ENCODE measurements around the gene DGKH. TPM values are rescaled to one million over a fixed set of nuclear protein-coding genes. Genes with fewer than 3 reads are reported as not detected.

Gene DGKH
- total RNA-seq, 4 donors from 2014 or later, result 5.7 to 24.0 (median 15.0) TPM

DNA sequence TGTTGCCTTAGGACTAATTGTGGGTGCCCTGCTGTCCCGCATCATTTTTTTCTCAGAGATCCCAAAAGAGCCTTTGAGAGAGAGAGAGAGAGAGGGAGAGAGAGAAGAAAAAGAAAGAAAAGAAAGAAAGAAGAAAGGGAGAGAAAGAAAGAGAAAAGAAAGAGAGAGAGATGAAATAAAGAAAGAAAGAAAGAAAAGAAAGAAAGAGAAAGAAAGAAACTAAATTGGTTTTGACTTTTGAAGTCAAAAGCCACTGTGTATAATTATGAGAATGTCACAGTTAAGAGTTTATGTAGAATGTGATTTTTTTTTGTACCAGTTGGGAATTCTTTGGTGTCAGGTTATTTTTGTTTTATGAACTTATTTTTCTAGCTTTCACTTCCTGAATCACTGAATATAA, 180.1 kb downstream of the DGKH start:
- Histone ChIP-seq H3K27me3 (no peaks in the 10 kb centered on the region), H3K36me3 (peaks cover 0 to 71% (median 0%) of the 10 kb centered on the region in 3 donors), H3K4me3 (no peak overlapping the region), H3K4me1 (no peaks in the 10 kb centered on the region), H3K9me3 (no peaks in the 10 kb centered on the region), H3K27ac (no peak overlapping the region)
- TF ChIP-seq, protein P1, sequence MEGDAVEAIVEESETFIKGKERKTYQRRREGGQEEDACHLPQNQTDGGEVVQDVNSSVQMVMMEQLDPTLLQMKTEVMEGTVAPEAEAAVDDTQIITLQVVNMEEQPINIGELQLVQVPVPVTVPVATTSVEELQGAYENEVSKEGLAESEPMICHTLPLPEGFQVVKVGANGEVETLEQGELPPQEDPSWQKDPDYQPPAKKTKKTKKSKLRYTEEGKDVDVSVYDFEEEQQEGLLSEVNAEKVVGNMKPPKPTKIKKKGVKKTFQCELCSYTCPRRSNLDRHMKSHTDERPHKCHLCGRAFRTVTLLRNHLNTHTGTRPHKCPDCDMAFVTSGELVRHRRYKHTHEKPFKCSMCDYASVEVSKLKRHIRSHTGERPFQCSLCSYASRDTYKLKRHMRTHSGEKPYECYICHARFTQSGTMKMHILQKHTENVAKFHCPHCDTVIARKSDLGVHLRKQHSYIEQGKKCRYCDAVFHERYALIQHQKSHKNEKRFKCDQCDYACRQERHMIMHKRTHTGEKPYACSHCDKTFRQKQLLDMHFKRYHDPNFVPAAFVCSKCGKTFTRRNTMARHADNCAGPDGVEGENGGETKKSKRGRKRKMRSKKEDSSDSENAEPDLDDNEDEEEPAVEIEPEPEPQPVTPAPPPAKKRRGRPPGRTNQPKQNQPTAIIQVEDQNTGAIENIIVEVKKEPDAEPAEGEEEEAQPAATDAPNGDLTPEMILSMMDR (IDR thresholded peaks at IDR 0.05), result no peak
- TF ChIP-seq POLR2A (IDR thresholded peaks at IDR 0.05), result no peak
- no peak for DNase-seq
- intact Hi-C loops (cut with DNase I), result no loop called here
- WGBS, 2 donors, result 88 to 95% methylated on average over 1 of the region's 1 CpG

DNA sequence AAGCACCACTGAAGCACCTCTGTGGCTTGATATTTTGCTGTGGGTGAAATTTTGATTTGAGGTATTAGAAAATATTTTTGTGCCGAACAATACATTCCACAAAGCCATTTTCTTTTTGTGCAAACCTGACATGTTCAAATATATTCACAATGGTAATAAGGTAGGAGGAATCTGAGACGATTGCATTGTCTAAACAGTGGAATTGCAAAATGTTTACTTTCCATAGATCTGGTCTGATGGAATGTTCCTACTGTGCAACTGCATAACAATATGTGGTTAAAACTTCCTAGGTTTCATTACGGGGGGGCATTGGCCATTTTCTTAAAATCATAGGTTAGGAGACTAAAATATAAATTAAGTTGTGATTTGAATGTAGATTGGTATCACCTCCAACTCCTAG, 180.8 kb downstream of the DGKH start:
- Histone ChIP-seq H3K4me1 (no peaks in the 10 kb centered on the region), H3K27ac (no peak overlapping the region), H3K36me3 (peaks cover 0 to 65% (median 0%) of the 10 kb centered on the region in 3 donors), H3K4me3 (no peak overlapping the region), H3K27me3 (no peaks in the 10 kb centered on the region), H3K9me3 (no peaks in the 10 kb centered on the region)
- no peak for DNase-seq
- intact Hi-C loops (cut with DNase I), result no loop called here
- TF ChIP-seq, protein P1 (IDR thresholded peaks at IDR 0.05), result no peak
- no peak for TF ChIP-seq POLR2A (IDR thresholded peaks at IDR 0.05)
- 65 to 84% methylated on average over 3 of the region's 3 CpGs for WGBS, 2 donors

DNA sequence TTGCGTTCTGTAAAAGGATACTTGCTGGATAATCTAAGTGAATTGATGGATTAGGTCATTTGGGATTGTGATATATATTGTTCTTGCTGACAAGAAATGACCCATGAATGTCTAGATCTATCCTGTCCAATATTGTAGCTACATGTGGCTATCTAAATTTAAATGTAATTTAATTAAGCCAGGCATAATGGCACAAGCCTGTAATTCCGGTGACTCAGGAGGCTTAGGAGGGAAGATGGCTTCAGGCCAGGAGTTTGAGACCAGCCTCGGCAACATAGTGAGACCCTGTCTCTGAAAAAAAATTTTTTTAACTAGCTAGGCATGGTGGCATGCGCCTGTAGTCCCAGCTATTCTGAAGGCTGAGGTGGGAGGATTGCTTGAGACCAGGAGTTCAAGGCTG, 184.2 kb downstream of the DGKH start:
- no peak for TF ChIP-seq POLR2A (IDR thresholded peaks at IDR 0.05)
- TF ChIP-seq, protein P1 (IDR thresholded peaks at IDR 0.05), result no peak
- H3K27ac ChIP-seq, result no peak overlapping the region
- no peak overlapping the region for H3K4me3 ChIP-seq
- 76 to 90% methylated on average over 4 of the region's 4 CpGs for WGBS, 2 donors
- no peaks in the 10 kb centered on the region for H3K4me1 ChIP-seq
- H3K9me3 ChIP-seq, result no peaks in the 10 kb centered on the region
- intact Hi-C loops (cut with DNase I), result no loop called here
- peaks cover 0 to 40% (median 0%) of the 10 kb centered on the region in 3 donors for H3K36me3 ChIP-seq
- no peak for DNase-seq
- no peaks in the 10 kb centered on the region for H3K27me3 ChIP-seq

GRCh38 chr13:42233726-42234125, 185.3 kb downstream of the DGKH start:
- Histone ChIP-seq H3K27me3 (no peaks in the 10 kb centered on the region), H3K27ac (no peak overlapping the region), H3K4me3 (no peak overlapping the region), H3K36me3 (peaks cover 0 to 40% (median 0%) of the 10 kb centered on the region in 3 donors), H3K9me3 (no peaks in the 10 kb centered on the region), H3K4me1 (no peaks in the 10 kb centered on the region)
- TF ChIP-seq, protein P1 (IDR thresholded peaks at IDR 0.05), result no peak
- TF ChIP-seq POLR2A (IDR thresholded peaks at IDR 0.05), result no peak
- 75 to 82% methylated on average over 1 of the region's 1 CpG for WGBS, 2 donors
- DNase-seq, result no peak
- intact Hi-C loops (cut with DNase I), result no loop called here

- 72 to 96% methylated on average over 1 of the region's 1 CpG for WGBS, 2 donors
- no peaks in the 10 kb centered on the region for H3K4me1 ChIP-seq
- H3K36me3 ChIP-seq, result peaks cover 0 to 8% (median 0%) of the 10 kb centered on the region in 3 donors
- H3K4me3 ChIP-seq, result no peak overlapping the region
- H3K9me3 ChIP-seq, result no peaks in the 10 kb centered on the region
- H3K27me3 ChIP-seq, result no peaks in the 10 kb centered on the region
- intact Hi-C loops (cut with DNase I), result no loop called here
- no peak overlapping the region for H3K27ac ChIP-seq
- TF ChIP-seq POLR2A (IDR thresholded peaks at IDR 0.05), result no peak
- TF ChIP-seq, protein P1 (IDR thresholded peaks at IDR 0.05), result no peak
- DNase-seq, result no peak
Measured at GRCh38 chr13:42239161-42239560, 190.7 kb downstream of the DGKH start.
